HepG2 (cell line): ENCODE results near the gene PRSS53. TPM values are rescaled to one million over a fixed set of nuclear protein-coding genes. Genes with fewer than 3 reads are reported as not detected.
A peak's percentile ranks its signal among the peaks of the same experiment; 100 is the strongest.

Experiments
- FIP1L1 ChIP-seq: fragments of 200-400 bp; formaldehyde crosslinking; IDR thresholded peaks from 2 replicates; pipeline ENCODE4 v1.6.1; 2018; ENCODE audit warnings: low read depth, mild to moderate bottlenecking, low read length, moderate library complexity, borderline replicate concordance; ENCODE audit not compliant: insufficient read depth
- NR3C1 ChIP-seq: sonication (generic); formaldehyde crosslinking; IDR thresholded peaks from 2 replicates; pipeline ENCODE4 v1.4.0; 2020; ENCODE audit warnings: missing genetic modification reagents
- POLR2A ChIP-seq, 2 experiments: IDR thresholded peaks; 2 replicates each; pipeline ENCODE4 v1.6.1; 2011; ENCODE audit warnings: low read depth in 2 of 2, low read length in 2 of 2, mild to moderate bottlenecking in 1 of 2, moderate library complexity in 1 of 2; ENCODE audit not compliant: insufficient read depth in 1 of 2
- POLR2AphosphoS2 ChIP-seq: IDR thresholded peaks from 2 replicates; pipeline ENCODE4 v1.6.1; 2011; ENCODE audit warnings: low read depth, low read length, improper control_type of control experiment
- RORA ChIP-seq: sonication (generic); formaldehyde crosslinking; IDR thresholded peaks from 2 replicates; pipeline ENCODE4 v1.5.0; 2020; ENCODE audit warnings: mild to moderate bottlenecking, missing genetic modification reagents, moderate library complexity
- ZFP82 ChIP-seq: sonication (generic); formaldehyde crosslinking; IDR thresholded peaks from 2 replicates; pipeline ENCODE4 v1.5.1; 2020; ENCODE audit warnings: mild to moderate bottlenecking, missing genetic modification reagents, borderline replicate concordance
- ZNF605 ChIP-seq: sonication (generic); formaldehyde crosslinking; IDR thresholded peaks from 2 replicates; pipeline ENCODE4 v1.8.0; 2022; ENCODE audit warnings: mild to moderate bottlenecking, missing genetic modification reagents
- polyA plus RNA-seq, 8 experiments: library from polyadenylated mRNA; depleted of rRNA in 3 of 8; stranded (reverse) in 7 of 8; unstranded in 1 of 8; fragments of >200 nt; fragmentation: Illumina TruSeq in 4 of 8; extraction: Trizol in 4 of 8; gene quantifications; 2 replicates each; pipeline versions ENCODE4 v1.2.1 to v1.2.3, GENCODE V29; 2011 to 2016; ENCODE audit warnings: low read depth in 4 of 8, missing spikeins in 1 of 8, mixed read lengths in 1 of 8; ENCODE audit not compliant: insufficient read depth in 1 of 8
- total RNA-seq, 5 experiments: library from RNA; depleted of rRNA; stranded (reverse); fragments of >200 nt; fragmentation: Illumina TruSeq; extraction: Trizol; gene quantifications; 2 replicates each; pipeline ENCODE4 v1.2.3, GENCODE V29; 2016; ENCODE audit warnings: low read depth in 1 of 5
- TF ChIP-seq, protein P1 (sequence below): sonication (generic); formaldehyde crosslinking; IDR thresholded peaks from 2 replicates; pipeline ENCODE4 v1.4.0; 2020; ENCODE audit warnings: mild to moderate bottlenecking, missing genetic modification reagents
- TF ChIP-seq, protein P2 (sequence below): sonication (generic); formaldehyde crosslinking; IDR thresholded peaks from 2 replicates; pipeline ENCODE4 v1.4.0; 2020; ENCODE audit warnings: low read depth, mild to moderate bottlenecking, missing genetic modification reagents
- TF ChIP-seq, protein P3 (sequence below): sonication (generic); formaldehyde crosslinking; IDR thresholded peaks from 2 replicates; pipeline ENCODE4 v1.8.1; 2023; ENCODE audit warnings: mild to moderate bottlenecking, missing genetic modification reagents
- TF ChIP-seq, protein P4 (sequence below): sonication (generic); formaldehyde crosslinking; IDR thresholded peaks from 2 replicates; pipeline ENCODE4 v1.4.0; 2020; ENCODE audit warnings: missing genetic modification reagents, low read depth, mild to moderate bottlenecking, borderline replicate concordance
- TF ChIP-seq, protein P5 (sequence below): sonication (generic); formaldehyde crosslinking; IDR thresholded peaks from 2 replicates; pipeline ENCODE4 v1.4.0; 2020; ENCODE audit warnings: missing genetic modification reagents, mild to moderate bottlenecking, borderline replicate concordance

Gene PRSS53
- total and polyA plus RNA-seq, 2 of the 13 experiments (the other 11 are each of a cell fraction or from before 2014, with no cell fraction given), result 2.2 to 7.4 TPM

DNA sequence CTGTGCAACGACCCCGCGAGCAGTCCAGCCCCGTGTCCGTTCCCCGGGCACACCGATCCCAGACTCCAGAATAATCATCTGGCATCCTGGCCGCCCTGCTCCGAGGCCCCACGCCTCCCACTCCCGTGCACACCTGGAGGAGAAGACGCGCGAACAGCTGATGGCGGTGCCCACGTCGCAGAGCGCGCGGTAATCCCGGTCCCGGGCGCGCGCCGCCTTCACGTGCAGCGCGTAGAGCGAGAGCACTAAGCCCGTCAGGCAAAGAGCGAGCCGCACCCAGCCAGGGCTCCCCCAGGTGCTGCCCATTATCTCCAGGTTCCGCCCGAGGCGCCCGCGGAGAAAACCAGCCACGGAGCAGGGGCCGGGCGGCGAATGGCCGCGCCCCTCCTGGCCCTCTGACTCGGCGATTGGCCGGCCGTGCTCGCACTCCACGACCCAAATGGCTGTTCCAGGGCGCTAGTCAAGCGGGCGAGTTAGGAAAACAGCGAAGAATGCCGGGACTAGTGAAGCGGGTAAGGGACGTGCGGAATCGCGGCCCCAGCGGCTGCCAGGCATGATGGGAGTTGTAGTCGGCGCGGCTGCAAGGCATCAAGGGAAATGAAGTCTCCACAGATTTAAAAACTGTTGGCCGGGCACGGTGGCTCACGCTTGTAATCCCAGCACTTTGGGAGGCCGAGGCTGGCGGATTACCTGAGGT is 5.8 kb upstream of the PRSS53 start, which contains the start of gene VKORC1 (continued):
- TF ChIP-seq NR3C1 (no peak), ZFP82 (CRISPR knock-in tag) (0 out of 2 replicates have a peak, but pooled peaks have one; percentile 15), ZNF605 (peak; percentile 68), FIP1L1 (no peak), POLR2A (IDR thresholded peaks at IDR 0.05; ENCODE audit: insufficient read depth in 1 of 2, low read depth in 2 of 2, low read length in 2 of 2) (peak; percentile 84 to 90), POLR2AphosphoS2 (no peak), RORA (CRISPR knock-in tag) (no peak)
- TF ChIP-seq, protein P1, sequence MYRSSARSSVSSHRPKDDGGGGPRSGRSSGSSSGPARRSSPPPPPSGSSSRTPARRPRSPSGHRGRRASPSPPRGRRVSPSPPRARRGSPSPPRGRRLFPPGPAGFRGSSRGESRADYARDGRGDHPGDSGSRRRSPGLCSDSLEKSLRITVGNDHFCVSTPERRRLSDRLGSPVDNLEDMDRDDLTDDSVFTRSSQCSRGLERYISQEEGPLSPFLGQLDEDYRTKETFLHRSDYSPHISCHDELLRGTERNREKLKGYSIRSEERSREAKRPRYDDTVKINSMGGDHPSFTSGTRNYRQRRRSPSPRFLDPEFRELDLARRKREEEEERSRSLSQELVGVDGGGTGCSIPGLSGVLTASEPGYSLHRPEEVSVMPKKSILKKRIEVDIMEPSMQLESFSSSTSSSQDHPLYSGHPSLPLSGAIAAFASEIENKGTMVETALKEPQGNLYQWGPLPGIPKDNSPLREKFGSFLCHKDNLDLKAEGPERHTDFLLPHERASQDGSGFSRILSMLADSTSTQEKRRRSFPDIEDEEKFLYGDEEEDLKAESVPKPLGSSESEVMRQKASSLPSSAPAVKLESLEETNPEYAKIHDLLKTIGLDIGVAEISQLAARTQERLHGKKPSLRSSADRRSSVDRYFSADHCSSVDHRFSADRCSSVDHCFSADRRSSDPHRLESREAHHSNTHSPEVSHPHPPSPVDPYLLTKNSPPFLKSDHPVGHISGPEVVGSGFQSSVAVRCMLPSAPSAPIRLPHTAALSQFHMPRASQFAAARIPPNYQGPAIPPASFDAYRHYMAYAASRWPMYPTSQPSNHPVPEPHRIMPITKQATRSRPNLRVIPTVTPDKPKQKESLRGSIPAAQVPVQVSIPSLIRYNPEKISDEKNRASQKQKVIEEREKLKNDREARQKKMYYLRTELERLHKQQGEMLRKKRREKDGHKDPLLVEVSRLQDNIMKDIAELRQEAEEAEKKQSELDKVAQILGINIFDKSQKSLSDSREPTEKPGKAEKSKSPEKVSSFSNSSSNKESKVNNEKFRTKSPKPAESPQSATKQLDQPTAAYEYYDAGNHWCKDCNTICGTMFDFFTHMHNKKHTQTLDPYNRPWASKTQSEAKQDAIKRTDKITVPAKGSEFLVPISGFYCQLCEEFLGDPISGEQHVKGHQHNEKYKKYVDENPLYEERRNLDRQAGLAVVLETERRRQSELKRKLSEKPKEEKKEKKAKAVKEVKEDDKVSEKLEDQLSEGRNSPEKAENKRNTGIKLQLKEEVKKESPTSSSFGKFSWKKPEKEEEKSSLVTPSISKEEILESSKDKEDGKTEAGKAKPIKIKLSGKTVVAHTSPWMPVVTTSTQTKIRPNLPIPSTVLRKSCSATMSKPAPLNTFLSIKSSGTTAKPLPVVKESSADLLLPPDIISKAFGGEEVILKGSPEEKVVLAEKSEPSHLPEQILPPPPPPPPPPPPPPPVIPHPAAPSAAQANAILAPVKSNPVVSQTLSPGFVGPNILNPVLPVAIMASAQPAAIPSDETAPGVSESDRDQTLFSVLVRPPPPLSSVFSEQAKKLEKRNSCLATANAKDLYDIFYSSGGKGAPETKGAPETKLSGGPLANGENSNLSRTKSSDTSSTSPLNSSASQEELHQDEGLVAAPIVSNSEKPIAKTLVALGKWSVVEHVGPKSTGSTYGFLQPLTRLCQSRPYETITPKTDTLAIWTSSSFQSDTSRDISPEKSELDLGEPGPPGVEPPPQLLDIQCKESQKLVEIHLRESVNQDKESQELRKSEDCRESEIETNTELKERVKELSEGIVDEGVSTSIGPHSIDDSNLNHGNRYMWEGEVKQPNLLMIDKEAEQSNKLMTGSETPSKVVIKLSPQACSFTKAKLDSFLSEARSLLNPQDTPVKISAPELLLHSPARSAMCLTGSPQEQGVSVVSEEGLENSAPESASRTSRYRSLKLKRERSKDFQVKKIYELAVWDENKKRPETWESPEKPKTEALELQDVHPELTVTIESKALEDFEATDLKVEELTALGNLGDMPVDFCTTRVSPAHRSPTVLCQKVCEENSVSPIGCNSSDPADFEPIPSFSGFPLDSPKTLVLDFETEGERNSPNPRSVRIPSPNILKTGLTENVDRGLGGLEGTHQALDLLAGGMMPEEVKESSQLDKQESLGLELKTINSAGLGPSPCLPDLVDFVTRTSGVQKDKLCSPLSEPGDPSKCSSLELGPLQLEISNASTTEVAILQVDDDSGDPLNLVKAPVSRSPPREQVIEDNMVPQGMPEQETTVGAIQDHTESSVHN (CRISPR knock-in tag), result 0 out of 2 replicates have a peak, but pooled peaks have one; percentile 64
- TF ChIP-seq, protein P2, sequence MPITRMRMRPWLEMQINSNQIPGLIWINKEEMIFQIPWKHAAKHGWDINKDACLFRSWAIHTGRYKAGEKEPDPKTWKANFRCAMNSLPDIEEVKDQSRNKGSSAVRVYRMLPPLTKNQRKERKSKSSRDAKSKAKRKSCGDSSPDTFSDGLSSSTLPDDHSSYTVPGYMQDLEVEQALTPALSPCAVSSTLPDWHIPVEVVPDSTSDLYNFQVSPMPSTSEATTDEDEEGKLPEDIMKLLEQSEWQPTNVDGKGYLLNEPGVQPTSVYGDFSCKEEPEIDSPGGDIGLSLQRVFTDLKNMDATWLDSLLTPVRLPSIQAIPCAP (CRISPR knock-in tag), result 0 out of 2 replicates have a peak, but pooled peaks have one; percentile 59
- TF ChIP-seq, protein P3, sequence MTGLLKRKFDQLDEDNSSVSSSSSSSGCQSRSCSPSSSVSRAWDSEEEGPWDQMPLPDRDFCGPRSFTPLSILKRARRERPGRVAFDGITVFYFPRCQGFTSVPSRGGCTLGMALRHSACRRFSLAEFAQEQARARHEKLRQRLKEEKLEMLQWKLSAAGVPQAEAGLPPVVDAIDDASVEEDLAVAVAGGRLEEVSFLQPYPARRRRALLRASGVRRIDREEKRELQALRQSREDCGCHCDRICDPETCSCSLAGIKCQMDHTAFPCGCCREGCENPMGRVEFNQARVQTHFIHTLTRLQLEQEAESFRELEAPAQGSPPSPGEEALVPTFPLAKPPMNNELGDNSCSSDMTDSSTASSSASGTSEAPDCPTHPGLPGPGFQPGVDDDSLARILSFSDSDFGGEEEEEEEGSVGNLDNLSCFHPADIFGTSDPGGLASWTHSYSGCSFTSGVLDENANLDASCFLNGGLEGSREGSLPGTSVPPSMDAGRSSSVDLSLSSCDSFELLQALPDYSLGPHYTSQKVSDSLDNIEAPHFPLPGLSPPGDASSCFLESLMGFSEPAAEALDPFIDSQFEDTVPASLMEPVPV (CRISPR knock-in tag), result peak; percentile 20; the same call in 1 of the 2 replicates
- TF ChIP-seq, protein P4, sequence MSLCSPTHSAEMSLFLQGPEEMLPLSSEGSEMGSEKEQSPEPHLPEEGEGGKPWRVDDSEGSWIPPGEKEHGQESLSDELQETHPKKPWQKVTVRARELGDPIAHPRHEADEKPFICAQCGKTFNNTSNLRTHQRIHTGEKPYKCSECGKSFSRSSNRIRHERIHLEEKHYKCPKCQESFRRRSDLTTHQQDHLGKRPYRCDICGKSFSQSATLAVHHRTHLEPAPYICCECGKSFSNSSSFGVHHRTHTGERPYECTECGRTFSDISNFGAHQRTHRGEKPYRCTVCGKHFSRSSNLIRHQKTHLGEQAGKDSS (CRISPR knock-in tag), result no peak; the same call in 1 of the 2 replicates
- TF ChIP-seq, protein P5, sequence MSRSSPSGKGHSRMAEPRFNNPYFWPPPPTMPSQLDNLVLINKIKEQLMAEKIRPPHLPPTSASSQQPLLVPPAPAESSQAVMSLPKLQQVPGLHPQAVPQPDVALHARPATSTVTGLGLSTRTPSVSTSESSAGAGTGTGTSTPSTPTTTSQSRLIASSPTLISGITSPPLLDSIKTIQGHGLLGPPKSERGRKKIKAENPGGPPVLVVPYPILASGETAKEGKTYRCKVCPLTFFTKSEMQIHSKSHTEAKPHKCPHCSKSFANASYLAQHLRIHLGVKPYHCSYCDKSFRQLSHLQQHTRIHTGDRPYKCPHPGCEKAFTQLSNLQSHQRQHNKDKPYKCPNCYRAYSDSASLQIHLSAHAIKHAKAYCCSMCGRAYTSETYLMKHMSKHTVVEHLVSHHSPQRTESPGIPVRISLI (CRISPR knock-in tag), result peak; percentile 3; the same call in 1 of the 2 replicates
